ENCODE measurements around the gene SCARF2. TPM values are rescaled to one million over a fixed set of nuclear protein-coding genes. Genes with fewer than 3 reads are reported as not detected.

Gene SCARF2
- total RNA-seq, 1 donor from 2014 or later = 3.4 TPM

DNA sequence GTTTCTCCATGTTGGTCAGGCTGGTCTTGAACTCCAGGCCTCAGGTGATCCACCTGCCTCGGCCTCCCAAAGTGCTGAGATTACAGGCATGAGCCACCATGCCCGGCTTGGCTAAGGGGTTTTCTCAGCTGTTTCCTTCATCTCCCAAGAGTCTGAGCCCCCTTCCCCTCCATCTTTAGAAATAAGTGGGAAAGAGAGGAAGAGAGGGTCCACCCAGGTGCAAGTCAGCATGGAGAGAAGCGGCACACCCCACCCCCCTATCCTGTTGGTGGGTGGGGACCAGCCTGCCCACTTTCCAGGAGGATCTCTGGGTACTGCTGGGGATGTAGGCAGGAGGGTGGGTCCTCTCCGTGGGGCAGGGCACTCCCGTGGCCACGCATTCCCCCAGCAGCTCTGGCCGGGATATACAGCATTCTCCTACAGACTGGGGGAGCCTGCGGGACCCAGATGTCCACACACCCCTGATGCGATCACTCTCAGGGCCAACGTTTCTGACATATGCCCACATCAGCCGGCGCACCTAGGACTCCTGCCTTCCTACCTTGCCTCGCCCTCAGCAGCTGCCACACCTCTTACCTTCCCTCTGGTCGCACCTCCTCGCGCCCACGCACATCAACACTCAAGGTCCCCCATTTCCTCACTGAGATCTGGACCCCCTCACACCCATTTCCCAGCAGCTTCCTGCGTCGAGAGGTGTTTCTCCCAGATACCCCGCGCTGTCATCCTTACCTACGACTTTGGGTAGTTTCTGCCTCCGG is 8.9 kb downstream of the SCARF2 start:
- Mint-ChIP-seq H3K36me3 (ENCODE audit: unreplicated experiment) (peaks cover under 1% of the 10 kb centered on the region), H3K9me3 (ENCODE audit: unreplicated experiment) (peaks cover 2% of the 10 kb centered on the region), H3K27me3 (ENCODE audit: unreplicated experiment) (peaks cover 15% of the 10 kb centered on the region), H3K4me3 (ENCODE audit: unreplicated experiment) (no peak overlapping the region), H3K4me1 (ENCODE audit: low read depth, unreplicated experiment) (no peaks in the 10 kb centered on the region), H3K27ac (ENCODE audit: unreplicated experiment) (no peak overlapping the region)
- DNase-seq = no peak
- no peak for TF ChIP-seq CTCF (IDR thresholded peaks at IDR 0.05; ENCODE audit: partially characterized antibody, unreplicated experiment)

GRCh38 chr22:20427945-20428417 is 9.6 kb downstream of the SCARF2 start:
- DNase-seq = no peak
- Mint-ChIP-seq H3K27me3 (ENCODE audit: unreplicated experiment) (peaks cover 18% of the 10 kb centered on the region), H3K4me3 (ENCODE audit: unreplicated experiment) (no peak overlapping the region), H3K36me3 (ENCODE audit: unreplicated experiment) (peaks cover 4% of the 10 kb centered on the region), H3K9me3 (ENCODE audit: unreplicated experiment) (peaks cover 5% of the 10 kb centered on the region), H3K4me1 (ENCODE audit: low read depth, unreplicated experiment) (peaks cover 2% of the 10 kb centered on the region), H3K27ac (ENCODE audit: unreplicated experiment) (no peak overlapping the region)
- TF ChIP-seq CTCF (IDR thresholded peaks at IDR 0.05; ENCODE audit: partially characterized antibody, unreplicated experiment) = no peak

GRCh38 chr22:20427104-20427944 is 10.3 kb downstream of the SCARF2 start:
- no peak overlapping the region for H3K27ac Mint-ChIP-seq (ENCODE audit: unreplicated experiment)
- H3K9me3 Mint-ChIP-seq (ENCODE audit: unreplicated experiment) = peaks cover 5% of the 10 kb centered on the region
- peaks cover 2% of the 10 kb centered on the region for H3K4me1 Mint-ChIP-seq (ENCODE audit: low read depth, unreplicated experiment)
- peaks cover 4% of the 10 kb centered on the region for H3K36me3 Mint-ChIP-seq (ENCODE audit: unreplicated experiment)
- H3K27me3 Mint-ChIP-seq (ENCODE audit: unreplicated experiment) = peaks cover 15% of the 10 kb centered on the region
- no peak overlapping the region for H3K4me3 Mint-ChIP-seq (ENCODE audit: unreplicated experiment)
- DNase-seq = no peak
- no peak for TF ChIP-seq CTCF (IDR thresholded peaks at IDR 0.05; ENCODE audit: partially characterized antibody, unreplicated experiment)

DNA sequence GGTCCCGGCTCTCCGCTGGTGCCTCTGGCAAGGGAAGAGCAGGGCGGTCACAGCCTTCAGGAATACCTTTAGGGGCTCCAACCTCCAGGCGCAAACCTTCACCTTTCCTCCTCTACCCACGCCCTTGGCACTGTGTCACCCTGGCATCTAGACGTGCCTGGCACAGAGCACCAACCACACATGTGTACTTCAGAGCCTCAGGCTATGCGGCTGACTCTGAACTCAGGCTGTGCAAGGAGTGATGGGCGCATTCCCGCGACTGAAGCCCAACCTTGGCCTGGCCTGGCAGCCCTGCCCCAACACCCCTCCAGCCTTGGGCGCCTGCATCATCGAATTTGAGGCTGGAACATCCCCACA is 11.4 kb downstream of the SCARF2 start:
- peaks cover 14% of the 10 kb centered on the region for H3K27me3 Mint-ChIP-seq (ENCODE audit: unreplicated experiment)
- H3K4me3 Mint-ChIP-seq (ENCODE audit: unreplicated experiment) = no peak overlapping the region
- TF ChIP-seq CTCF (IDR thresholded peaks at IDR 0.05; ENCODE audit: partially characterized antibody, unreplicated experiment) = no peak
- no peak for DNase-seq
- H3K9me3 Mint-ChIP-seq (ENCODE audit: unreplicated experiment) = peaks cover 5% of the 10 kb centered on the region
- no peak overlapping the region for H3K27ac Mint-ChIP-seq (ENCODE audit: unreplicated experiment)
- H3K4me1 Mint-ChIP-seq (ENCODE audit: low read depth, unreplicated experiment) = peaks cover 2% of the 10 kb centered on the region
- H3K36me3 Mint-ChIP-seq (ENCODE audit: unreplicated experiment) = peaks cover 4% of the 10 kb centered on the region

All from glutamatergic neuron (in vitro differentiated cells).